PC-9 (cell line): ENCODE data around the gene PDE1C.

Experiments
- CTCF ChIP-seq: fragments of 200-600 bp; sonication (generic); conservative IDR thresholded peaks from 2 replicates; pipeline ENCODE4 v1.6.1; 2017; ENCODE audit warnings: mixed run types, antibody characterized with exemption, mild to moderate bottlenecking, moderate library complexity
- EZH2 ChIP-seq: fragments of 200-600 bp; sonication (generic); IDR thresholded peaks from 2 replicates; pipeline ENCODE4 v1.8.0; 2017; ENCODE audit warnings: antibody characterized with exemption, low read depth

DNA sequence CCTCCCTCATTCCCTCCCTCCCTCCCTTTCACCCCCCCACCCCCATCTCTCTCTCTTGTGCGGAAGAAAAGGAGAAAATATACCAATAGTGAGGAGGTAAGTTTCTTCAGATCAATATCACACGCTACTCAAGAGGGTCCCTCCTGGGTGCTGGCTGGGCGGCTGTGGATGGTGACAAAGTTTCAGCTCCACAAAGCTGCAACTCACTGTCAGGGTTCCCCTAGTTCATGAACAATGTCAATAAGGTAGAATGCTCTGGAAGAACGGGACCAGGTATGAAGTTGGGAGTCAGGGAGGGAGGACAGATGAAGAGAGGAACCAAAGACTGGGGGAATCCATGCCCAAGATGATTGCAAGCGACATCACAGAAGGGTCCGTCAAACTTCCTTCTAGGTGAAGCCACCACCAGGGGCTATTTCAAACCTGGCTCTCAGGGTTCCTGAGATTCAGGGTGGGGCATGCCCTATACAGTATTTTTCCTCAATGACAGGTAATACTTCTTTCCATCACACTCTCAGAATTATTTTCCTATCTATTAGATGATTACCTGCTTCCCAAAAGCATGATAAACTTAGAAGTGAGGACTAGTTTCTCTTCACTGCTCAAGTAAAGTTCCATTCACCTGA lies 1.4 kb upstream of the PDE1C start:
- no peak for TF ChIP-seq CTCF
- no peak for TF ChIP-seq EZH2
